Eye (tissue), 1 donor: ENCODE data around the gene XPC.
A peak's percentile ranks its signal among the peaks of the same experiment; 100 is the strongest.
"Not testable (repeated sequence)": the region's sequence is repeated elsewhere in the genome, so short reads cannot be mapped to it uniquely, and the experiment has no call there.

ENCODE experiments used
- DNase-seq: peaks from one replicate; pipeline ENCODE4 v3.0.0-alpha.2; 2015

The XPC gene

GRCh38 chr3:14117468-14118399, 60.7 kb downstream of the XPC start:
- no peak for DNase-seq

GRCh38 chr3:14113965-14114635, 64.3 kb downstream of the XPC start:
- DNase-seq, result peak; percentile 20

GRCh38 chr3:14110699-14111098, 67.7 kb downstream of the XPC start:
- no peak for DNase-seq

GRCh38 chr3:14109821-14110220, 68.6 kb downstream of the XPC start:
- DNase-seq, result not testable (repeated sequence)

- DNase-seq, result no peak
Measured at GRCh38 chr3:14097616-14098391, 80.6 kb downstream of the XPC start.

GRCh38 chr3:14096742-14097141, 81.7 kb downstream of the XPC start:
- no peak for DNase-seq
